Hematopoietic multipotent progenitor cell treated with erythropoietin and hydrocortisone succinate and interleukin-3 and kit ligand, for 17 days (in vitro differentiated cells): Measurements from ENCODE around the gene LDB3.
"Not testable (repeated sequence)": the region's sequence is repeated elsewhere in the genome, so short reads cannot be mapped to it uniquely, and the experiment has no call there.

Experiments
- DNase-seq: peaks from one replicate; pipeline ENCODE4 v3.0.0-alpha.2; 2015; ENCODE audit warnings: low spot score

The LDB3 gene

DNA sequence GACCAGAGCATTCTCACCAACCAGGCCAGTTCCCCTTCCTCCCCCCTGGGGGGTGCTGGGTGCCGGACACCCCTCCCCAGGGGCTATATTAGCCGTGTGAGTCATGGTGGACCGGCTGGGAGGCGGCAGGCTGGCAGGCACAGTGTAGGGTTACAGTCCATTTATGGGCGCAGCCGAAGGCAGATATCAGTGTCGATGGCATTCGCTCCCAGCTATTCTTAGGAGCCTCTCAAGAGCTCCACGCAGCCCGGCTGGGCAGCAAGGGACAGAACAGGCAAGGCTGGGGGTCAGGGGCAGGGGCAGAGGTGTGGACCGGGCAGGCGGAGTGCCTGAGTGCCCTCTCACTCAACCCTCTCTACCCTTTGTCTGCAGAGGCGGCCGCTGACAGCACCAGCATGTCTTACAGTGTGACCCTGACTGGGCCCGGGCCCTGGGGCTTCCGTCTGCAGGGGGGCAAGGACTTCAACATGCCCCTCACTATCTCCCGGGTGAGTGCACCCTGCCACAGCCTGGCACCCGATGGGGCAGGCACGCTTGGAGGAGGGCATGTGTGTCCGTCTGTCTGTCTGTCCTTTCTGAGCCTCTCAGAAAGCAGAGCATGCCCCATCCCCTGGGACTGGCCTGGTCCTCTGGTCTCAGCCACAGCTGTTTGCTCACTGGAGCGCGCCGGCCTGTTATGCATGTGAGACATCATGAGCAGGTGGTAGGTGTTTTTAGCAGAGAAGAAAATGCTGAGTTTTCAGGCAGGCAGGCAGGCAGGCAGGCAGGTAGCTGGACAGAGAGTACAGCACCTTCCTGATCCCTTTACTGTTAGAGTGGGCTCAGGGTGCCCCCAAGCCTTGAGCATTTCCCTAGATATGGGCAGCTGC lies at the start of gene LDB3:
Gene LDB3, plus strand, starts transcription at position 215 of the 869 bp plus-strand sequence. Its CDS starts 181 bp downstream, at position 396.
- no peak for DNase-seq

- no peak for DNase-seq
Measured at GRCh38 chr10:86628311-86628710, 40.0 kb upstream of the LDB3 start.

- DNase-seq = no peak
Measured at GRCh38 chr10:86630079-86630478, 38.2 kb upstream of the LDB3 start.

DNA sequence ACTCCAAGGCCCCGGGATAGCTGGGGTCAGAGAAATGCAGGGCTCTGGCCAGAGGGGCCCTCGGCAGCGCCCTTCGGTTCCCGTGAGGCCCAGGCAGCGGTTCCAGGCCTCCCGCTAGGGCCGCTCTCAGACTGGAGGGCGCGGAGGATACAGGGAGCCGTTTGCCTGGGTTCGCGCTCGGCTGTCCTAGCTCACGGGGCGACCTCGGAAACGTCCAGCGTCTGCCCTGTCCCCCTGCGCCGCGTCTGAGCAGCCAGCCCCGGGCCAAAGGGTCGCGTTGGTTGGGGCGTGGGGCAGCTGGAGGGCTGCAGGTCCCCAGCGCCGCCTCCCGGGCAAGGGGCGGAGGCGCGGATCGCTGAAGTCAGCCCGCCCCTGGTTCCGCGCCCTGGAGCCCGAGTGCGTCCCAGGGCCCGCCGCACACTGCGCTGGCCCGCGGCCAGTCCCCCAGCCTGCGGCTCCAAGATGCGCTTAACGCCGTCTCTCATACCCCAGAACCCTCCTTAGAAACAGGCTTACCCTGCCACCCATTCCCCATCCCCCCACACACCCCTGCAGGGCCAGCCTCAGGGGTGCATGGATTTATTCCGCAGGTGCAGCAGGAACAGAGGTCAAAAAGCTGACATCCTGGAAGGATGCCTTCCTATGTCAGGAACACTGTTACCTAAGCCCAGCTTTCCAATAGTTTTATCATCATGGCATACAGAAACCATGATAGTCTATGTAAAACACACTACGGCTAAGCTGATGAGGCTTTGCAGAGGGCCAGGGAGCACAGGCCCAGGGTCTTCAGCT lies 36.1 kb upstream of the LDB3 start:
- DNase-seq = no peak

- no peak for DNase-seq
Measured at GRCh38 chr10:86632951-86633350, 35.4 kb upstream of the LDB3 start.

DNA sequence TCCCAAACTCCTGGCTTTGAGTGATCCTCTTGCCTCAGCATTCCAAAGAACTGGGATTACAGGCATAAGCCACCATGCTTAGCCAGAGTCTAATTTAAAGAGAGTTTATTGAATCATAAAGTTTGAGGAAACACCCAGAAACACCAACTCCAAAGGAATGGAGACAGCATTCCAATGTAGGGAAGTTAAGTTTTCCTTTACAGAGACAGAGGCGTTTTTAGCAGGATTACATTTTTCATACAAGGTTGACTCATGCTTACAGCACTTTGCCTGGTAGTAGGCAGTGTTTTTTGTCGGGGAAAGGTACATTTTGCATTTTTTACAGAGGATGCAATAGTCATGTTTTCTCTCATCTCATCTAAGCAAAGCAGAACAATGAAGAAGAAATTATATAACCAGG lies 32.9 kb upstream of the LDB3 start:
- DNase-seq = no peak

DNA sequence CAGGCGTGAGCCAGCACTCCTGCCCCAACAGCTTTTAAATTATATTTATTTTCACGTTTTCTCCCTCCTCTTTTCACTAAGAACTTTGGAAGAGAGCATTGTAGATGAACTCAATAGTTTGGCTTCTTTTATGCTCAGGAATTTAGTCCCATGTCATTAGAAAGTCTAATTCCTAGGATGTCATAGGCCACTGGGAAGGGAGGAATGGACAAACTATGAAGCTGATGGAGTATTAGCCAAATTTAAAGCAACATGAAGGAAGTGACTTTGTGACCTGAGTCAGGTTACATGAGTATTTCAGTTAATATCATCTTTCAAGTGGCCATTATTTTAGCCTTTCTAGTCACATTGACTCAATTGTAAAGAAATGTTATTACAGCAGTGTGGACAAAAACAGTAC lies 32.0 kb upstream of the LDB3 start:
- DNase-seq = no peak

- DNase-seq = peak; percentile 11
Measured at GRCh38 chr10:86642021-86642420, 26.3 kb upstream of the LDB3 start.

GRCh38 chr10:86642499-86642898 lies 25.8 kb upstream of the LDB3 start:
- no peak for DNase-seq

DNA sequence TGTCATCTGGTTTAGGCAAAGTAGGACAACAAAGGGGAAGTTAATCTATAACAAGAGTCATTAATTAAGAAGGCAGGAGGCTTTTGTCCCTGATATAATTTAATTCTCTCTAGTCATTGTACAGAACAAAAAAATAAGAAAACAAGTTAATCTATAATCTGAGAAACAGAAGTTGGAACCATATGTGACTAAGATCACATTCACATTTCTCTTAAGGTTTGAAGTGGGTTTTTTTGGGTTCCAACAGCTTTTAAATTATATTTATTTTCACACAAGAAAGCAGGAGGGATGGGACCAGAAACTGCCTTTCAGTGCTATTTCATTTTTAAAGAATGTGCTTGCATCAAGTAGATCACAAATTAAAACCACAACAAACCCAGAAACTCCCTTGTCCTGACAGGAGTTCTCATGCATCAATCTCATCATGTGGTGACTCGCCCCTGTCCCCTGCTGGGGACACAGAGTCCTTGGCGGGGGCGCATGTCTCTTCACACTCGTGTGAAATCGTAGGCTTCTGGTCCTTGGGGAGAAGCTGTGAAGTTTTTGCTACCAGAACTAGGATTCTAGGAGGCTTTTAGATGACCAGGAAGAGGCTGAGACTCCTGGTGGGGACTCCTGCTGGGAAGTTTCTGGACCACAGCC lies 24.0 kb upstream of the LDB3 start:
- no peak for DNase-seq

DNA sequence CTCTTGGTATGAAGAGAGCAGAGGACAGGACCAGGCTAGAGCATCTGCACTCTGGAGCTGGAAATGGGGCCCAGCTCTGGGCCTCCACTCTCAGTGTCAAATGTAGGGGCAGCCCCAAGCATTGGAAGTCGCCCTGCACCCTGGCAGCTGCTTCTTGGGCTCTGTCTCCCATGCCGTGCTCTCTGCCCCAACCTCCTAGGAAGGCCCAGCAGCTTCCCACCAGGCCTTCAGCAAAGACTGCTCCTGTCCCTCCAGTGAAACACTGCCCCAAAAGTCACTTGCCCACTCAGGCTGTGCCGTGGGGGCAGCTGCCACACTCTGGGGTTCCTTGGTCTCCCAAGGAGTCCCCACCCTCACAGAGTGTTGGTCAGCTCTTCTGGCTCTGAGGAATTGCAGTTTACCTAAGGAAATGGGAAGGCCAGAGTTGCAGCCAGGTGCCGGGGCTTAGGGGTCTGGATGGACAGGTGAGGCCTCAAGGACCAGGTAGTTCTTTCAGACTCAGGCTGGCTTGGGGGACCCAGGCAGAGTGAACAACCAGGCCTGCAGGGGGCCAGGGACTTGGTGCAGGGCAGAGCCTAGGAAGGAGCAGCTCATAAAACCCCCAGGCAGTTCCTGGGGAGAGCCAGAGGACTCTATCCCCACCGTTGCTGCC lies 23.4 kb upstream of the LDB3 start:
- DNase-seq = no peak

DNA sequence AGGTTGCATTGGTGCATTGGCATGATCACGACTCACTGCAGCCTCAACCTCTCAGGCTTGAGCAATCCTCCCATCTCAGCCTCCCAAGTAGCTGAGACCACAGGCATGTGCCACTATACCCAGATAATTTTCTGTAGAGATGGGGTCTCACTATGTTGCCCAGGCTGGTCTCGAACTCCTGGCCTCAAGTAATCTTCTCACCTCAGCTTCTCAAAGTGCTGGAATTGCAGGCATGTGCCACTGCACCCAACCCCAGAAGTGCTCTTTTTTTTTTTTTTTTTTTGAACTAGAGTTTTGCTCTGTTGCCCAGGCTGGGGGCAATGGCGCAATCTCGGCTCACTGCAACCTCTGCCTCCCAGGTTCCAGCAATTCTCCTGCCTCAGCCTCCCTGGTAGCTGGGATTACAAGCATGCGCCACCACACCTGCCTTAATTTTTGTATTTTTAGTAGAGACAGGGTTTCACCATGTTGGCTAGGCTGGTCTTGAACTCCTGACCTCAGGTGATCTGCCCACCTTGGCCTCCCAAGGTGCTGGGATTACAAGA lies 22.6 kb upstream of the LDB3 start:
- not testable (repeated sequence) for DNase-seq

GRCh38 chr10:86646532-86646931 lies 21.8 kb upstream of the LDB3 start:
- DNase-seq = no peak

GRCh38 chr10:86646933-86647332 lies 21.4 kb upstream of the LDB3 start:
- DNase-seq = no peak

GRCh38 chr10:86647773-86648703 lies 20.3 kb upstream of the LDB3 start:
- no peak for DNase-seq

- no peak for DNase-seq
Measured at GRCh38 chr10:86648704-86649427, 19.4 kb upstream of the LDB3 start.

GRCh38 chr10:86649471-86650150 lies 18.7 kb upstream of the LDB3 start:
- no peak for DNase-seq

DNA sequence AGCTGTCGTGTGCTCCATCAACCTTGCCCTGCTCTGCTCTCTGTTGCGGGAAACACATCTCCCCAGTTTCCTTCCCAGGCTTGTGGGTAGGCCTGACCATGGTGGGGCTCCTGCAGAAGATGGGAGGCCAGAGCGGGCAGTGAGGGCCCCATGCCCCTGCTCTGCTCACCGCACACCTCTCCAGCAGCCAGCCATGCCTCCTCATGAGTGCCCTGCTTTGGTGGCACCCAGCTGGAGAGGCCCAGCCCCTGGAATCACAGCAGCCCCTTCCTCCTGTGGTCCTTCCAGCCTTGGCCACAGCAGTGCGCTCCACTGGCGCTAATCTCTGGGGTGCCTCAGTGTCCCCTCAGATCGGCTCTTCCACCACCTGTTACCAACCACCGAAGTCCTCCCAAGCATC lies 18.2 kb upstream of the LDB3 start:
- DNase-seq = no peak

DNA sequence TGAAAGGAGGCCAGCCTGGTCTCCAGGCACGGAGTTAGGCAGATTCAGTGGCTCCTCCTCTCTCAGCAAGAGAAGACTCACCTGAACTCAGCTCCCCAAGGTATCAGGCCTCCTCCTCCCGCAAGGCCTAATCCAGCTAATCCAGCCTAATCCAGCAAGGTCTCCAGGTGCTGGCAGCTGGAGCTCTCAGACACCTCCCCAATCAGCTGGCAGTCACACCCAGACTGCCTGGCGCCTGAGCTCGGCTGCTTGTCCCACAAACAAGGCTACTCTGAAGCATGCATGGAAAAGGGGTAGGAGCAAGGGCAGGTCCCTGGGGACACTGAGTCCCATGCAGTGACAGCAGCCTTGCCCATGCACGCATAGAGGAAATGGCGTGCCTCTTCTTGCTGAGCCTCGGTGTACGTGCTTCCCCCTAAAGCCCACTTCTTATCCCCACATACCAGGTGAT lies 17.3 kb upstream of the LDB3 start:
- DNase-seq = no peak
